Astrocyte (in vitro differentiated cells and primary cell): ENCODE measurements around the gene ZG16. TPM values are rescaled to one million over a fixed set of nuclear protein-coding genes. Genes with fewer than 3 reads are reported as not detected.

ENCODE experiments used
- DNase-seq: peaks from one replicate; pipeline ENCODE4 v3.0.0-alpha.2; 2010; ENCODE audit warnings: low read depth
- FAIRE-seq: peaks from 2 replicates; lab custom pipeline; 2011; peaks lifted over from hg19 to GRCh38; lab: Jason Lieb, UNC
- H2AFZ ChIP-seq: 2 replicates; pipeline ENCODE4 v1.6.0; 2012; ENCODE audit warnings: low read depth, low read length, inconsistent platforms
- H3K27ac ChIP-seq: 2 replicates; pipeline ENCODE4 v1.5.1; 2011; ENCODE audit warnings: low read depth, low read length, inconsistent platforms
- H3K27me3 ChIP-seq: 2 replicates; pipeline ENCODE4 v1.6.0; 2011; ENCODE audit warnings: low read length, inconsistent platforms; ENCODE audit not compliant: insufficient read depth
- H3K36me3 ChIP-seq: 2 replicates; pipeline ENCODE4 v1.5.1; 2011; ENCODE audit warnings: low read length, inconsistent platforms; ENCODE audit not compliant: insufficient read depth
- H3K4me1 ChIP-seq: 2 replicates; pipeline ENCODE4 v1.5.1; 2011; ENCODE audit warnings: low read length, inconsistent platforms; ENCODE audit not compliant: insufficient read depth
- H3K4me2 ChIP-seq: 2 replicates; pipeline ENCODE4 v1.6.0; 2012; ENCODE audit warnings: low read length, inconsistent platforms
- H3K4me3 ChIP-seq: 2 replicates; pipeline ENCODE4 v1.5.1; 2011; ENCODE audit warnings: low read depth, mild to moderate bottlenecking, low read length, inconsistent platforms; ENCODE audit not compliant: insufficient read depth
- H3K79me2 ChIP-seq: 2 replicates; pipeline ENCODE4 v1.6.0; 2012; ENCODE audit warnings: mild to moderate bottlenecking, low read length, inconsistent platforms; ENCODE audit not compliant: insufficient read depth
- H3K9ac ChIP-seq: 2 replicates; pipeline ENCODE4 v1.6.0; 2012; ENCODE audit warnings: mild to moderate bottlenecking, low read length, inconsistent platforms
- H3K9me3 ChIP-seq: 2 replicates; pipeline ENCODE4 v1.5.1; 2012; ENCODE audit warnings: low read depth, mild to moderate bottlenecking, low read length, inconsistent platforms; ENCODE audit not compliant: insufficient read depth
- H4K20me1 ChIP-seq: 2 replicates; pipeline ENCODE4 v1.6.0; 2012; ENCODE audit warnings: low read length, inconsistent platforms; ENCODE audit not compliant: insufficient read depth
- H3K27ac Mint-ChIP-seq: one replicate; pipeline ENCODE4 v1.8.0; 2021; ENCODE audit warnings: mild to moderate bottlenecking, mixed read lengths; ENCODE audit not compliant: unreplicated experiment
- H3K27me3 Mint-ChIP-seq: one replicate; pipeline ENCODE4 v1.8.0; 2021; ENCODE audit warnings: low read depth, mixed read lengths; ENCODE audit not compliant: unreplicated experiment
- H3K36me3 Mint-ChIP-seq: one replicate; pipeline ENCODE4 v1.8.0; 2021; ENCODE audit warnings: low read depth, mixed read lengths; ENCODE audit not compliant: unreplicated experiment
- H3K4me1 Mint-ChIP-seq: one replicate; pipeline ENCODE4 v1.8.0; 2021; ENCODE audit warnings: low read depth, mixed read lengths; ENCODE audit not compliant: unreplicated experiment
- H3K4me3 Mint-ChIP-seq: one replicate; pipeline ENCODE4 v1.8.0; 2021; ENCODE audit warnings: mild to moderate bottlenecking, moderate library complexity, mixed read lengths; ENCODE audit not compliant: unreplicated experiment
- H3K9me3 Mint-ChIP-seq: one replicate; pipeline ENCODE4 v1.8.0; 2021; ENCODE audit warnings: mild to moderate bottlenecking, mixed read lengths; ENCODE audit not compliant: unreplicated experiment
- CTCF ChIP-seq: IDR thresholded peaks from 2 replicates; pipeline ENCODE4 v1.5.1; 2011; ENCODE audit warnings: low read depth, mild to moderate bottlenecking, inconsistent platforms, low read length, moderate library complexity; ENCODE audit not compliant: insufficient read depth
- EZH2 ChIP-seq: IDR thresholded peaks from 2 replicates; pipeline ENCODE4 v1.6.1; 2012; ENCODE audit warnings: mild to moderate bottlenecking, low read length, inconsistent platforms; ENCODE audit not compliant: insufficient read depth
- total RNA-seq: library from RNA; stranded (reverse); gene quantifications from 2 replicates; pipeline ENCODE4 v1.2.1, GENCODE V29; 2021

The ZG16 gene
- total RNA-seq, 1 donor from 2014 or later, result not detected

GRCh38 chr16:29763326-29763725, 14.7 kb upstream of the ZG16 start:
- no peaks in the 10 kb centered on the region for H3K36me3 Mint-ChIP-seq
- Histone ChIP-seq H3K4me2 (no peak overlapping the region), H3K4me3 (no peak overlapping the region), H3K27ac (no peak overlapping the region), H2AFZ (no peak overlapping the region), H3K9ac (no peak overlapping the region), H4K20me1 (no peaks in the 10 kb centered on the region), H3K79me2 (no peaks in the 10 kb centered on the region), H3K36me3 (no peaks in the 10 kb centered on the region), H3K4me1 (no peaks in the 10 kb centered on the region), H3K9me3 (no peaks in the 10 kb centered on the region), H3K27me3 (peaks cover 6% of the 10 kb centered on the region)
- TF ChIP-seq EZH2, result no peak
- TF ChIP-seq CTCF, result no peak
- no peak overlapping the region for H3K27ac Mint-ChIP-seq
- FAIRE-seq, result no peak
- peaks cover 16% of the 10 kb centered on the region for H3K27me3 Mint-ChIP-seq
- H3K4me3 Mint-ChIP-seq, result no peak overlapping the region
- H3K4me1 Mint-ChIP-seq, result no peaks in the 10 kb centered on the region
- no peak for DNase-seq
- no peaks in the 10 kb centered on the region for H3K9me3 Mint-ChIP-seq

GRCh38 chr16:29765167-29766032, 12.7 kb upstream of the ZG16 start:
- H3K4me1 ChIP-seq, result no peaks in the 10 kb centered on the region
- H3K4me1 Mint-ChIP-seq, result no peaks in the 10 kb centered on the region
- no peaks in the 10 kb centered on the region for H3K9me3 ChIP-seq
- H3K9ac ChIP-seq, result no peak overlapping the region
- DNase-seq (no peak), FAIRE-seq (no peak)
- no peaks in the 10 kb centered on the region for H3K36me3 Mint-ChIP-seq
- no peaks in the 10 kb centered on the region for H3K79me2 ChIP-seq
- no peak overlapping the region for H3K4me3 Mint-ChIP-seq
- no peak overlapping the region for H2AFZ ChIP-seq
- no peaks in the 10 kb centered on the region for H4K20me1 ChIP-seq
- no peak overlapping the region for H3K27ac ChIP-seq
- peaks cover 6% of the 10 kb centered on the region for H3K27me3 ChIP-seq
- peaks cover 16% of the 10 kb centered on the region for H3K27me3 Mint-ChIP-seq
- TF ChIP-seq EZH2 (no peak), CTCF (no peak)
- H3K9me3 Mint-ChIP-seq, result no peaks in the 10 kb centered on the region
- H3K36me3 ChIP-seq, result no peaks in the 10 kb centered on the region
- H3K4me3 ChIP-seq, result no peak overlapping the region
- H3K4me2 ChIP-seq, result no peak overlapping the region
- no peak overlapping the region for H3K27ac Mint-ChIP-seq

DNA sequence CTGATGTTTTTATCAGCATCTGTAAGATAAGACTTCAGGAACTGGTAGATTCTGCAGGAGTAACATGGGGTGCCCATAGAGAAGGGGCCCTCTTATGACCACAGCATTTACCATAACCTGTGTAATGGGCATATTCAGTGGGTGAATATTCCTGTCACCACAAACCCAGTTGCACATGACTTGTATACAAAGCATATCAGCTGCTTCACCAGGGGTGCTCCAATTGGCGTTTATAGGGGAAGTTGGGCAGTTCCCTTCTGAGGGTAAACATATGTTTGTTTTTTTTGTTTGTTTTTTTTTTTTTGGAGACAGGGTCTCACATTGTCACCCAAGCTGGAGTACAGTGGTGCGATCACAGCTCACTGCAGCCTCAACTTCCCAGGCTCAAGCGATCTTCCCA, 11.5 kb upstream of the ZG16 start:
- Histone ChIP-seq H4K20me1 (no peaks in the 10 kb centered on the region), H3K4me1 (no peaks in the 10 kb centered on the region), H3K27me3 (peaks cover 6% of the 10 kb centered on the region), H3K4me2 (no peak overlapping the region), H3K36me3 (no peaks in the 10 kb centered on the region), H3K27ac (no peak overlapping the region), H3K9ac (no peak overlapping the region), H3K79me2 (no peaks in the 10 kb centered on the region), H2AFZ (no peak overlapping the region), H3K9me3 (no peaks in the 10 kb centered on the region), H3K4me3 (no peak overlapping the region)
- Mint-ChIP-seq H3K36me3 (no peaks in the 10 kb centered on the region), H3K9me3 (no peaks in the 10 kb centered on the region), H3K4me3 (no peak overlapping the region), H3K27me3 (peaks cover 12% of the 10 kb centered on the region), H3K4me1 (no peaks in the 10 kb centered on the region), H3K27ac (no peak overlapping the region)
- no peak for FAIRE-seq
- no peak for TF ChIP-seq EZH2
- TF ChIP-seq CTCF, result no peak
- DNase-seq, result no peak
